Activated naive CD8-positive, alpha-beta T cell (primary cell): ENCODE data around the gene KCNQ1.

Experiments used
- H3K27ac Mint-ChIP-seq: one replicate; pipeline ENCODE4 v1.8.0; 2021; ENCODE audit warnings: mixed read lengths
- H3K27me3 Mint-ChIP-seq: one replicate; pipeline ENCODE4 v1.8.0; 2021; ENCODE audit warnings: mixed read lengths
- H3K36me3 Mint-ChIP-seq: one replicate; pipeline ENCODE4 v1.8.0; 2021; ENCODE audit warnings: mixed read lengths
- H3K4me1 Mint-ChIP-seq: one replicate; pipeline ENCODE4 v1.8.0; 2021; ENCODE audit warnings: low read depth, mixed read lengths
- H3K4me3 Mint-ChIP-seq: one replicate; pipeline ENCODE4 v1.8.0; 2021; ENCODE audit warnings: mild to moderate bottlenecking, mixed read lengths
- H3K9me3 Mint-ChIP-seq: one replicate; pipeline ENCODE4 v1.8.0; 2021; ENCODE audit warnings: low read depth, mixed read lengths

KCNQ1 gene

GRCh38 chr11:2549876-2550605 lies 105.2 kb downstream of the KCNQ1 start:
- Mint-ChIP-seq H3K9me3 (no peaks in the 10 kb centered on the region), H3K4me1 (peaks cover 20% of the 10 kb centered on the region), H3K27ac (no peak overlapping the region), H3K27me3 (no peaks in the 10 kb centered on the region), H3K36me3 (peaks cover 4% of the 10 kb centered on the region), H3K4me3 (no peak overlapping the region)

GRCh38 chr11:2550606-2550970 lies 105.8 kb downstream of the KCNQ1 start:
- no peaks in the 10 kb centered on the region for H3K9me3 Mint-ChIP-seq
- H3K27ac Mint-ChIP-seq = no peak overlapping the region
- peaks cover 4% of the 10 kb centered on the region for H3K36me3 Mint-ChIP-seq
- peaks cover 18% of the 10 kb centered on the region for H3K4me1 Mint-ChIP-seq
- no peaks in the 10 kb centered on the region for H3K27me3 Mint-ChIP-seq
- no peak overlapping the region for H3K4me3 Mint-ChIP-seq

GRCh38 chr11:2551131-2551530 lies 106.3 kb downstream of the KCNQ1 start:
- no peak overlapping the region for H3K27ac Mint-ChIP-seq
- peaks cover 17% of the 10 kb centered on the region for H3K4me1 Mint-ChIP-seq
- no peak overlapping the region for H3K4me3 Mint-ChIP-seq
- no peaks in the 10 kb centered on the region for H3K27me3 Mint-ChIP-seq
- H3K9me3 Mint-ChIP-seq = no peaks in the 10 kb centered on the region
- H3K36me3 Mint-ChIP-seq = peaks cover 4% of the 10 kb centered on the region

GRCh38 chr11:2552210-2552609 lies 107.4 kb downstream of the KCNQ1 start:
- Mint-ChIP-seq H3K9me3 (no peaks in the 10 kb centered on the region), H3K27ac (no peak overlapping the region), H3K36me3 (peaks cover 8% of the 10 kb centered on the region), H3K4me1 (peaks cover 15% of the 10 kb centered on the region), H3K27me3 (no peaks in the 10 kb centered on the region), H3K4me3 (no peak overlapping the region)

GRCh38 chr11:2553198-2553597 lies 108.4 kb downstream of the KCNQ1 start:
- H3K27me3 Mint-ChIP-seq = no peaks in the 10 kb centered on the region
- peaks cover 8% of the 10 kb centered on the region for H3K36me3 Mint-ChIP-seq
- no peaks in the 10 kb centered on the region for H3K9me3 Mint-ChIP-seq
- no peak overlapping the region for H3K4me3 Mint-ChIP-seq
- peaks cover 16% of the 10 kb centered on the region for H3K4me1 Mint-ChIP-seq
- no peak overlapping the region for H3K27ac Mint-ChIP-seq

- Mint-ChIP-seq H3K27ac (no peak overlapping the region), H3K4me1 (peaks cover 18% of the 10 kb centered on the region), H3K36me3 (peaks cover 8% of the 10 kb centered on the region), H3K4me3 (no peak overlapping the region), H3K9me3 (no peaks in the 10 kb centered on the region), H3K27me3 (no peaks in the 10 kb centered on the region)
Measured at GRCh38 chr11:2553886-2554285, 109.1 kb downstream of the KCNQ1 start.

- H3K36me3 Mint-ChIP-seq = peaks cover 8% of the 10 kb centered on the region
- no peak overlapping the region for H3K27ac Mint-ChIP-seq
- H3K4me3 Mint-ChIP-seq = no peak overlapping the region
Measured at GRCh38 chr11:2554338-2555207, 109.8 kb downstream of the KCNQ1 start.

GRCh38 chr11:2555336-2555735 lies 110.5 kb downstream of the KCNQ1 start:
- Mint-ChIP-seq H3K4me1 (peaks cover 20% of the 10 kb centered on the region), H3K4me3 (no peak overlapping the region), H3K9me3 (no peaks in the 10 kb centered on the region), H3K27ac (no peak overlapping the region), H3K36me3 (peaks cover 8% of the 10 kb centered on the region), H3K27me3 (no peaks in the 10 kb centered on the region)

More at GRCh38 chr11:2554338-2555207, 109.8 kb downstream of the KCNQ1 start:
- Mint-ChIP-seq H3K9me3 (no peaks in the 10 kb centered on the region), H3K4me1 (peaks cover 20% of the 10 kb centered on the region), H3K27me3 (no peaks in the 10 kb centered on the region)

- no peaks in the 10 kb centered on the region for H3K27me3 Mint-ChIP-seq
- peaks cover 20% of the 10 kb centered on the region for H3K4me1 Mint-ChIP-seq
- no peaks in the 10 kb centered on the region for H3K9me3 Mint-ChIP-seq
- no peak overlapping the region for H3K4me3 Mint-ChIP-seq
- peaks cover 8% of the 10 kb centered on the region for H3K36me3 Mint-ChIP-seq
- no peak overlapping the region for H3K27ac Mint-ChIP-seq
Measured at GRCh38 chr11:2555891-2556290, 111.1 kb downstream of the KCNQ1 start.

GRCh38 chr11:2557381-2557780 lies 112.6 kb downstream of the KCNQ1 start:
- Mint-ChIP-seq H3K4me3 (no peak overlapping the region), H3K36me3 (peaks cover 4% of the 10 kb centered on the region), H3K9me3 (no peaks in the 10 kb centered on the region), H3K27ac (no peak overlapping the region), H3K4me1 (peaks cover 17% of the 10 kb centered on the region), H3K27me3 (no peaks in the 10 kb centered on the region)

- Mint-ChIP-seq H3K9me3 (no peaks in the 10 kb centered on the region), H3K4me3 (no peak overlapping the region), H3K27me3 (no peaks in the 10 kb centered on the region), H3K36me3 (peaks cover 4% of the 10 kb centered on the region), H3K4me1 (peaks cover 12% of the 10 kb centered on the region), H3K27ac (no peak overlapping the region)
Measured at GRCh38 chr11:2558397-2558796, 113.6 kb downstream of the KCNQ1 start.

- Mint-ChIP-seq H3K4me3 (no peak overlapping the region), H3K9me3 (no peaks in the 10 kb centered on the region), H3K27ac (no peak overlapping the region), H3K36me3 (peaks cover 4% of the 10 kb centered on the region), H3K27me3 (no peaks in the 10 kb centered on the region), H3K4me1 (peaks cover 12% of the 10 kb centered on the region)
Measured at GRCh38 chr11:2558861-2559526, 114.2 kb downstream of the KCNQ1 start.

GRCh38 chr11:2559527-2560311 lies 114.9 kb downstream of the KCNQ1 start:
- H3K9me3 Mint-ChIP-seq = no peaks in the 10 kb centered on the region
- no peaks in the 10 kb centered on the region for H3K27me3 Mint-ChIP-seq
- no peak overlapping the region for H3K27ac Mint-ChIP-seq
- H3K36me3 Mint-ChIP-seq = peaks cover 4% of the 10 kb centered on the region
- H3K4me1 Mint-ChIP-seq = peaks cover 12% of the 10 kb centered on the region
- H3K4me3 Mint-ChIP-seq = no peak overlapping the region

- Mint-ChIP-seq H3K4me1 (peaks cover 10% of the 10 kb centered on the region), H3K27me3 (no peaks in the 10 kb centered on the region), H3K9me3 (no peaks in the 10 kb centered on the region), H3K36me3 (peaks cover 3% of the 10 kb centered on the region), H3K27ac (no peak overlapping the region), H3K4me3 (no peak overlapping the region)
Measured at GRCh38 chr11:2561696-2562581, 117.1 kb downstream of the KCNQ1 start.
